ENCODE data around the gene SRCAP. TPM values are rescaled to one million over a fixed set of nuclear protein-coding genes. Genes with fewer than 3 reads are reported as not detected.

Gene SRCAP
- total and polyA plus RNA-seq, 2 of the 8 experiments (the other 6 are each of a cell fraction or from before 2014, with no cell fraction given) = 5.5 to 54.3 TPM

- Histone ChIP-seq H3K9ac (replicated peaks in 1 of 4; ENCODE audit: extremely low read depth in 1 of 4, low read depth in 3 of 4, low read length in 3 of 4) (no peak overlapping the region), H3K23me2 (ENCODE audit: low read depth, low read length) (no peaks in the 10 kb centered on the region; the same call in 1 of the 2 replicates), H2BK12ac (ENCODE audit: low read depth, low read length) (no peak overlapping the region), H2AFZ (ENCODE audit: low read length) (no peak overlapping the region), H3K4ac (replicated peaks; ENCODE audit: insufficient read length, low read depth, low read length) (no peak overlapping the region), H3K27me3 (replicated peaks in 1 of 4; ENCODE audit: control insufficient read depth in 3 of 4, extremely low read depth in 1 of 4, insufficient read depth in 3 of 4, low read length in 3 of 4) (no peaks in the 10 kb centered on the region; a peak in 1 of 7 replicates), H3K9me3 (ENCODE audit: insufficient read depth in 2 of 2, low read depth in 1 of 2, low read length in 1 of 2) (no peaks in the 10 kb centered on the region), H3K56ac (replicated peaks; ENCODE audit: insufficient read length, low read depth, low read length) (no peak overlapping the region), H3K23ac (ENCODE audit: insufficient read length) (no peak overlapping the region), H4K5ac (ENCODE audit: insufficient read length, low read depth, low read length) (no peak overlapping the region), H2BK120ac (replicated peaks; ENCODE audit: low read depth, low read length) (no peak overlapping the region), H3K79me2 (ENCODE audit: control insufficient read depth in 1 of 2, insufficient read depth in 2 of 2, low read length in 2 of 2) (no peaks in the 10 kb centered on the region), H3K4me2 (ENCODE audit: insufficient read depth in 1 of 2, low read depth in 2 of 2, low read length in 2 of 2) (no peak overlapping the region), H3K4me3 (ENCODE audit: extremely low read depth in 1 of 4, insufficient read depth in 2 of 4, low read depth in 3 of 4, low read length in 4 of 4) (no peak overlapping the region), H3K14ac (ENCODE audit: insufficient read length) (no peak overlapping the region), H3K79me1 (ENCODE audit: low read depth, low read length) (no peaks in the 10 kb centered on the region), H4K8ac (ENCODE audit: extremely low read depth, insufficient read depth, low read length) (no peak overlapping the region), H2AK5ac (ENCODE audit: low read depth, low read length) (no peak overlapping the region), H4K91ac (replicated peaks; ENCODE audit: insufficient read length, low read length) (no peak overlapping the region), H4K20me1 (replicated peaks in 1 of 2; ENCODE audit: control insufficient read depth in 1 of 2, insufficient read depth in 2 of 2, low read length in 2 of 2) (peaks cover 2 to 11% of the 10 kb centered on the region in 2 experiments), H2BK15ac (ENCODE audit: low read length) (no peak overlapping the region), H2BK20ac (ENCODE audit: low read length) (no peak overlapping the region), H2BK5ac (ENCODE audit: low read depth, low read length) (no peak overlapping the region), H3K4me1 (replicated peaks in 1 of 4; ENCODE audit: control insufficient read depth in 3 of 4, insufficient read depth in 4 of 4, low read length in 3 of 4) (peaks cover 0 to 7% (median 2%) of the 10 kb centered on the region in 4 experiments; a peak in 5 of 7 replicates), H3K27ac (ENCODE audit: low read depth, low read length) (no peak overlapping the region), H3K18ac (ENCODE audit: extremely low read depth, low read length) (no peak overlapping the region), H3K36me3 (ENCODE audit: control insufficient read depth in 2 of 4, insufficient read depth in 4 of 4, low read length in 3 of 4) (peaks cover 16 to 54% (median 44%) of the 10 kb centered on the region in 4 experiments)
- DNase-seq (ENCODE audit: low read depth in 1 of 2, low spot score in 2 of 2) = no peak
- ChIA-PET POLR2A (ENCODE audit: partially characterized antibody) (interaction anchor here (0.9 to 4.1 kb wide), 9 partner anchors 10 to 44 kb away, joined by 3 to 31 read pairs (median 5); partner anchors contain the start of gene PHKG2), CTCF (ENCODE audit: partially characterized antibody) (interaction anchor here (0.6 to 2.1 kb wide), 2 partner anchors 15 to 135 kb away, joined by 3 to 8 read pairs; no protein-coding TSS in a partner anchor)
- no peak for FAIRE-seq
- WGBS, 2 experiments (ENCODE audit: extremely low coverage in 1 of 2, insufficient coverage in 1 of 2, insufficient read length in 1 of 2, insufficient replicate concordance in 2 of 2, low coverage in 1 of 2, low lambda C conversion rate in 2 of 2, missing lambda C conversion rate in 1 of 2) = 93% methylated on average over 24 of the region's 25 CpGs; no CpG with 5 or more reads in 1 of the 2 experiments
- no peak for TF ChIP-seq TBP (IDR thresholded peaks at IDR 0.05; ENCODE audit: low read depth, low read length)
- TF ChIP-seq SIX5 (IDR thresholded peaks at IDR 0.05; ENCODE audit: low read depth, low read length) = no peak
- no peak for TF ChIP-seq BRCA1 (IDR thresholded peaks at IDR 0.05; ENCODE audit: low read depth, low read length)
- TF ChIP-seq, protein P1, sequence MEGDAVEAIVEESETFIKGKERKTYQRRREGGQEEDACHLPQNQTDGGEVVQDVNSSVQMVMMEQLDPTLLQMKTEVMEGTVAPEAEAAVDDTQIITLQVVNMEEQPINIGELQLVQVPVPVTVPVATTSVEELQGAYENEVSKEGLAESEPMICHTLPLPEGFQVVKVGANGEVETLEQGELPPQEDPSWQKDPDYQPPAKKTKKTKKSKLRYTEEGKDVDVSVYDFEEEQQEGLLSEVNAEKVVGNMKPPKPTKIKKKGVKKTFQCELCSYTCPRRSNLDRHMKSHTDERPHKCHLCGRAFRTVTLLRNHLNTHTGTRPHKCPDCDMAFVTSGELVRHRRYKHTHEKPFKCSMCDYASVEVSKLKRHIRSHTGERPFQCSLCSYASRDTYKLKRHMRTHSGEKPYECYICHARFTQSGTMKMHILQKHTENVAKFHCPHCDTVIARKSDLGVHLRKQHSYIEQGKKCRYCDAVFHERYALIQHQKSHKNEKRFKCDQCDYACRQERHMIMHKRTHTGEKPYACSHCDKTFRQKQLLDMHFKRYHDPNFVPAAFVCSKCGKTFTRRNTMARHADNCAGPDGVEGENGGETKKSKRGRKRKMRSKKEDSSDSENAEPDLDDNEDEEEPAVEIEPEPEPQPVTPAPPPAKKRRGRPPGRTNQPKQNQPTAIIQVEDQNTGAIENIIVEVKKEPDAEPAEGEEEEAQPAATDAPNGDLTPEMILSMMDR (IDR thresholded peaks at IDR 0.05; ENCODE audit: control extremely low read depth in 1 of 3, insufficient read depth in 1 of 3, low read depth in 1 of 3, low read length in 3 of 3) = no peak
- TF ChIP-seq SUZ12 (IDR thresholded peaks at IDR 0.05; ENCODE audit: low read length) = no peak
- TF ChIP-seq SAP30 (IDR thresholded peaks at IDR 0.05; ENCODE audit: insufficient read depth, insufficient replicate concordance, low read length) = no peak
- TF ChIP-seq MAFK (IDR thresholded peaks at IDR 0.05; ENCODE audit: low read depth, low read length) = no peak
- no peak for TF ChIP-seq RXRA (IDR thresholded peaks at IDR 0.05; ENCODE audit: insufficient read depth, low read depth, low read length)
- no peak for TF ChIP-seq TEAD4 (IDR thresholded peaks at IDR 0.05; ENCODE audit: low read depth, low read length)
Measured at GRCh38 chr16:30737794-30738648, 39.0 kb downstream of the SRCAP start.

Data from H1 (cell line).